ENCODE results near the gene DCC. TPM values are rescaled to one million over a fixed set of nuclear protein-coding genes. Genes with fewer than 3 reads are reported as not detected.
A peak's percentile ranks its signal among the peaks of the same experiment; 100 is the strongest.

Gene DCC
- total and polyA plus RNA-seq, 3 donors from 2014 or later: 7.9 to 42.1 (median 24.5) TPM

DNA sequence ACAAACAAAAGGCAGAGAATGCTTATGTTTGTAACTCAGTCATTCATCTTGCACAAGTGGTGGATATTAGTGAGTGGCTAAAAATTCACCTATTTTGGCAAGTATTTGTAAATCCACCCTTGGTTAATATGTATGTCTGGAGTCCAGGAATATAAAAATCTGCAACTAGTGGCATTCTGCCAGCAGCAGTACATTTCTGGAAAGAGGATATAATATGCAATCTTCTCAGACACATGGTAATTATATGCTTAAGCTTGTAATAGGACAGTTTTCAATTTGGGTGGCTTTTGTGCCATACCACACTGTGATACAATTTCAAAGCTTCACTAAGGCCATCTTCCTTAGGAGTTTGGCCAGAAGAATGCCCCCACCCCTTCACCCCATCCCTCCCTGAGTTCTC lies 1191.2 kb downstream of the DCC start:
- Histone ChIP-seq H3K4me1 (no peaks in the 10 kb centered on the region), H3K36me3 (ENCODE audit: low read depth, missing control alignments) (no peaks in the 10 kb centered on the region), H3K27ac (no peak overlapping the region), H3K9me3 (no peaks in the 10 kb centered on the region), H3K27me3 (no peaks in the 10 kb centered on the region), H3K4me3 (no peak overlapping the region)
- TF ChIP-seq POLR2A (IDR thresholded peaks at IDR 0.05): no peak
- TF ChIP-seq, protein P1, sequence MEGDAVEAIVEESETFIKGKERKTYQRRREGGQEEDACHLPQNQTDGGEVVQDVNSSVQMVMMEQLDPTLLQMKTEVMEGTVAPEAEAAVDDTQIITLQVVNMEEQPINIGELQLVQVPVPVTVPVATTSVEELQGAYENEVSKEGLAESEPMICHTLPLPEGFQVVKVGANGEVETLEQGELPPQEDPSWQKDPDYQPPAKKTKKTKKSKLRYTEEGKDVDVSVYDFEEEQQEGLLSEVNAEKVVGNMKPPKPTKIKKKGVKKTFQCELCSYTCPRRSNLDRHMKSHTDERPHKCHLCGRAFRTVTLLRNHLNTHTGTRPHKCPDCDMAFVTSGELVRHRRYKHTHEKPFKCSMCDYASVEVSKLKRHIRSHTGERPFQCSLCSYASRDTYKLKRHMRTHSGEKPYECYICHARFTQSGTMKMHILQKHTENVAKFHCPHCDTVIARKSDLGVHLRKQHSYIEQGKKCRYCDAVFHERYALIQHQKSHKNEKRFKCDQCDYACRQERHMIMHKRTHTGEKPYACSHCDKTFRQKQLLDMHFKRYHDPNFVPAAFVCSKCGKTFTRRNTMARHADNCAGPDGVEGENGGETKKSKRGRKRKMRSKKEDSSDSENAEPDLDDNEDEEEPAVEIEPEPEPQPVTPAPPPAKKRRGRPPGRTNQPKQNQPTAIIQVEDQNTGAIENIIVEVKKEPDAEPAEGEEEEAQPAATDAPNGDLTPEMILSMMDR (IDR thresholded peaks at IDR 0.05): no peak
- intact Hi-C loops (cut with DNase I; ENCODE audit: low total_unique reads): no loop called here
- DNase-seq: no peak

- no peak for DNase-seq
- no peaks in the 10 kb centered on the region for H3K27me3 ChIP-seq
- no peaks in the 10 kb centered on the region for H3K9me3 ChIP-seq
- H3K4me1 ChIP-seq: no peaks in the 10 kb centered on the region
- no peak for TF ChIP-seq POLR2A (IDR thresholded peaks at IDR 0.05)
- H3K4me3 ChIP-seq: no peak overlapping the region
- WGBS, 2 donors: 52 to 67% methylated on average over 1 of the region's 1 CpG
- intact Hi-C loops (cut with DNase I; ENCODE audit: low total_unique reads): no loop called here
- no peaks in the 10 kb centered on the region for H3K36me3 ChIP-seq (ENCODE audit: low read depth, missing control alignments)
- no peak overlapping the region for H3K27ac ChIP-seq
Measured at GRCh38 chr18:53531896-53532295, 1191.9 kb downstream of the DCC start.

- no peaks in the 10 kb centered on the region for H3K4me1 ChIP-seq
- H3K4me3 ChIP-seq: no peak overlapping the region
- no peak for DNase-seq
- H3K27me3 ChIP-seq: no peaks in the 10 kb centered on the region
- intact Hi-C loops (cut with DNase I; ENCODE audit: low total_unique reads): no loop called here
- no peaks in the 10 kb centered on the region for H3K36me3 ChIP-seq (ENCODE audit: low read depth, missing control alignments)
- TF ChIP-seq POLR2A (IDR thresholded peaks at IDR 0.05): no peak
- TF ChIP-seq, protein P1 (IDR thresholded peaks at IDR 0.05): no peak
- no peak overlapping the region for H3K27ac ChIP-seq
- 81 to 92% methylated on average over 1 of the region's 1 CpG for WGBS, 2 donors
- H3K9me3 ChIP-seq: no peaks in the 10 kb centered on the region
Measured at GRCh38 chr18:53534203-53534602, 1194.2 kb downstream of the DCC start.

DNA sequence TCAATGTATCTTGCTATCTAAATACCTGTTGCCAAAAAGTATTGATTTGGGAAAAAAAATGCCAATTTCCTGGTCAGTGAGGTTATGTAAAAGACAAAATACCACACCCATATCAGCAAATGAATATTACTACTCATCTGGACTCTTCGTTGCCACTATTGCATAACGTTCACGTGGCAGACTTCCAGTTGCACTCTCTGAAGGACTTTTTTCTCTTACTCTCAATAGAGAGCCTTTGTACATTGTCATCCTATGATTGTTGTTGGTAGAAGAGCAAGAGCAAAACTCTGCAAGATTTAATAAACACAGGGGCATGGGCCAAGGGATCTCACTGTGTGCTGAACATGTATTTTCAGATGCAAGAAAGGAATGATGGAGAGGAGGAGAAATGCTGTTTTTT lies 1194.7 kb downstream of the DCC start:
- Histone ChIP-seq H3K36me3 (ENCODE audit: low read depth, missing control alignments) (no peaks in the 10 kb centered on the region), H3K9me3 (no peaks in the 10 kb centered on the region), H3K4me1 (no peaks in the 10 kb centered on the region), H3K4me3 (no peak overlapping the region), H3K27ac (no peak overlapping the region), H3K27me3 (no peaks in the 10 kb centered on the region)
- DNase-seq: peak; percentile 45
- TF ChIP-seq POLR2A (IDR thresholded peaks at IDR 0.05): no peak
- TF ChIP-seq, protein P1 (IDR thresholded peaks at IDR 0.05): no peak
- intact Hi-C loops (cut with DNase I; ENCODE audit: low total_unique reads): no loop called here
- WGBS, 2 donors: 33 to 50% methylated on average over 3 of the region's 3 CpGs

- WGBS, 2 donors: 40 to 52% methylated on average over 2 of the region's 2 CpGs
- intact Hi-C loops (cut with DNase I; ENCODE audit: low total_unique reads): no loop called here
- Histone ChIP-seq H3K9me3 (no peaks in the 10 kb centered on the region), H3K4me1 (no peaks in the 10 kb centered on the region), H3K27ac (no peak overlapping the region), H3K4me3 (no peak overlapping the region), H3K36me3 (ENCODE audit: low read depth, missing control alignments) (no peaks in the 10 kb centered on the region), H3K27me3 (no peaks in the 10 kb centered on the region)
- TF ChIP-seq, protein P1 (IDR thresholded peaks at IDR 0.05): no peak
- no peak for TF ChIP-seq POLR2A (IDR thresholded peaks at IDR 0.05)
- no peak for DNase-seq
Measured at GRCh38 chr18:53536908-53537307, 1196.9 kb downstream of the DCC start.

All from testis (tissue), 3 donors.